GM12891 (cell line): Measurements from ENCODE around the gene CHST9.

Experiments
- POLR2A ChIP-seq: IDR thresholded peaks from 2 replicates; pipeline ENCODE4 v1.6.1; 2011; ENCODE audit warnings: low read depth, low read length, control low read depth
- POLR2AphosphoS5 ChIP-seq: IDR thresholded peaks from 2 replicates; pipeline ENCODE4 v1.6.1; 2011; ENCODE audit warnings: low read depth, low read length, control low read depth
- SPI1 ChIP-seq: IDR thresholded peaks from 2 replicates; pipeline ENCODE4 v1.6.1; 2011; ENCODE audit warnings: low read depth, low read length, control low read depth
- TAF1 ChIP-seq: IDR thresholded peaks from 2 replicates; pipeline ENCODE4 v1.6.1; 2011; ENCODE audit warnings: low read depth, low read length, control low read depth

GRCh38 chr18:26925313-26925712 lies 259.8 kb downstream of the CHST9 start:
- TF ChIP-seq POLR2A (no peak), POLR2AphosphoS5 (no peak), SPI1 (no peak), TAF1 (no peak)
